GM18526 (cell line): ENCODE data around the gene EPN2.

Source experiments
- POLR2A ChIP-seq: IDR thresholded peaks from 3 replicates; pipeline ENCODE4 v1.6.1; 2011; ENCODE audit not compliant: insufficient read length; ENCODE audit errors: extremely low read depth

EPN2 gene

GRCh38 chr17:19308398-19308797 is 71.2 kb downstream of the EPN2 start:
- TF ChIP-seq POLR2A: no peak

- no peak for TF ChIP-seq POLR2A
Measured at GRCh38 chr17:19309701-19310100, 72.5 kb downstream of the EPN2 start.

GRCh38 chr17:19310151-19310550 is 73.0 kb downstream of the EPN2 start:
- no peak for TF ChIP-seq POLR2A

DNA sequence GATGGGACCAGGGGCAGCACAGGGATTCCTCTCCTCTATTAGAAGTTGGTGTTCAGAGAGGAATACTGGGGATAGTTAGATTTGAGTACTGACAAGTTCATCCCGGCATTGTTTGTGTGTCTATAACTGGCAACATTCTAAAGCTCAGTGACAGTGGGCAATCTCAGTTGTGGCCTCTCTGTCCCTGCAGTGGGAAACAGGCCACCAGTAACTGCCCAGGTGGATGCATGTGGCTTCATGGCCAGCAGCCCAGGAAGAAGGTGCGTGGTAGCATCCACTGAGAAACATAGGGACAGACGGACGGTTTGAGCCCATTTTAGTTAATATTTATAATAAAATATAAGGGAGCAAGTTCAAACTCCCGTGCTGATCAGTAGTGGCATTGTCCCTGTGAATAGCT is 73.8 kb downstream of the EPN2 start:
- no peak for TF ChIP-seq POLR2A

DNA sequence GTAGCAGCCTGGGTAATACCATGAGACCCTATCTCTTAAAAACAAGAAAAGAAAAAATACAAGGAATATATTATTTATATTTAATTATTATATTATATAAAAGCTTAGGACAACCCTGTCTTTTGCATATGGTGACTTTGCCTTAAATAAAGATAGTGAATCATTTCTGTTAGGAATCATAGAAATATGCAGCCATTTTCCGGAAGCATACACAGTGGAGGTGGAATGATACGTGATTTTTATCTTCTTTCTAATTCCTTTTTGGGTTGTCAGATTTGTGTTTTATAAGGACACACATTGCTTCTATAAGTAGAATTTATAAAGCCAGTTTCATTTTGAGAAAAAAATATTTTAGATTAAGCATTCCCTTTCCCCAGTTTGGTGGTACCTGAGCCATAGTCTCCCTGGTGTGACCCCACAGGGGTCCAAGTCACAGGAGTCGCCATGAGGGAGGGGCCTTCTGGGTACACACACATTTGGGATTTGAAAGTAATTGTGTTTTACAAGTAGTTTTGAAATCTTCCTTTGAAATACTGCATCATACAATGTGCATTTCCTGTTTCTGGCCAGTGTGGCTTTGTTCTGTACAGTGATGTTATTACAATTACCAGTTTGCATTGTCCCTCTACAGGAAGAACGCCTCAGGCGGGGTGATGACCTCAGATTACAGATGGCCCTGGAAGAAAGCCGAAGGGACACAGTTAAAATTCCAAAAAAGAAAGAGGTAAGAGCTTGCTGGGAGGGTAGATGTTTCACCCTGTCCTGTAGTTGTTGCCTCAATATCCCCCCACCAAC is 74.5 kb downstream of the EPN2 start:
- TF ChIP-seq POLR2A: no peak

DNA sequence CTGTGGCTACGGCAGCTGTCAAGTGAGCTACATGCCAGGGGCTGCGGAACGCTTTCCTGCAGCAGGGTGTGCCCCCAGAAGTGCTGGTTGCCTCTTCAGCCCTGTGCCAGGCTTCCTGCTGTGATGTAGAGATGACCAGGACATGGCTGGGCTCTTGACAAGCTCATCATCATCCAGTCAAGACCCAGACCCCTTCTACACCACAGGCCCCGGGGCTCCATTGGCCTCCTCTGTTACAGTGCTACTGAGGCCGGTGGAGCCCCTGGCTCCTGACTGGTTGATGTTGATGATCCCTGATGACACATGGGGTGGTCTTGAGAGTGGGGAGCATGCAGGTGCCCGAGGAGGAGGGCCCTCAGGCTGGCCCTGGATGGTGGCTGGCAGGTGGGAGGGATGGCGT is 75.2 kb downstream of the EPN2 start:
- TF ChIP-seq POLR2A: no peak

DNA sequence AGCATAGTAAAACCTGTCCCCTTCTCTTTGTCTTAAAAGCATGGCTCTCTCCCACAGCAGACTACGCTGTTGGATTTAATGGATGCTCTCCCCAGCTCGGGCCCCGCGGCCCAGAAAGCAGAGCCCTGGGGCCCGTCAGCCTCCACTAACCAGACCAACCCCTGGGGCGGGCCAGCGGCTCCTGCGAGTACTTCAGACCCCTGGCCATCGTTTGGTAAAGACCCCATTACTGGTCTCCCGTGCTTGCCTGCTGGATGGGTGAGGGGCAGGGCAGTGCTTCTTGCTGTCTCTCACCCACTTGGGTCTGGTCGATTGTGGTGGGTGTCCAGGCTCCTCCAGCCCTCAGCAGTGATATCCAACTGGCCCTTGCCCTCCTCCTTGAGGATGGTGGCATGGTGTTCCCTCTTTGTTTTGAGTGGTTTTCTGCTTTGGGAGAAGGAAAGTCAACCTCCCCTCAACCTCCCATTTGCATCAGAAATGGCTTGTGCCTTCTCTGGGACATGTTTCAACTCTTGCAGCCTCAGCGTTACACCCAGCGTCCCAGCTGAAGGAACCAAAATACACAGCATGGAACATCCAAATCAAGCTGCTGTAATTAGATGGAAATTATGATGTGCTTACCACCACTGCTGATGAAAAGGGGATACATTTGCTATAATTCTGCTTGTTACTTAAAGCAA is 76.0 kb downstream of the EPN2 start:
- TF ChIP-seq POLR2A: no peak

- no peak for TF ChIP-seq POLR2A
Measured at GRCh38 chr17:19313746-19314651, 76.8 kb downstream of the EPN2 start.

GRCh38 chr17:19315104-19315503 is 77.9 kb downstream of the EPN2 start:
- no peak for TF ChIP-seq POLR2A

- TF ChIP-seq POLR2A: no peak
Measured at GRCh38 chr17:19316761-19317358, 79.7 kb downstream of the EPN2 start.

GRCh38 chr17:19317359-19318095 is 80.4 kb downstream of the EPN2 start:
- TF ChIP-seq POLR2A: no peak

GRCh38 chr17:19318611-19319010 is 81.4 kb downstream of the EPN2 start:
- no peak for TF ChIP-seq POLR2A

- no peak for TF ChIP-seq POLR2A
Measured at GRCh38 chr17:19319771-19320505, 82.8 kb downstream of the EPN2 start.

- no peak for TF ChIP-seq POLR2A
Measured at GRCh38 chr17:19320876-19321275, 83.7 kb downstream of the EPN2 start.
